Hepatocyte (in vitro differentiated cells): ENCODE data around the gene SETD3.

ENCODE experiments used
- CTCF ChIP-seq: fragments of 200-600 bp; sonication (generic); IDR thresholded peaks from 2 replicates; pipeline ENCODE4 v1.5.1; 2016; ENCODE audit warnings: antibody characterized with exemption, mild to moderate bottlenecking; ENCODE audit not compliant: poor library complexity
- EZH2phosphoT487 ChIP-seq: fragments of 200-600 bp; sonication (generic); IDR thresholded peaks from one replicate; pipeline ENCODE4 v1.6.1; 2018; ENCODE audit warnings: antibody characterized with exemption, mild to moderate bottlenecking, low read depth, moderate library complexity; ENCODE audit not compliant: unreplicated experiment, severe bottlenecking

DNA sequence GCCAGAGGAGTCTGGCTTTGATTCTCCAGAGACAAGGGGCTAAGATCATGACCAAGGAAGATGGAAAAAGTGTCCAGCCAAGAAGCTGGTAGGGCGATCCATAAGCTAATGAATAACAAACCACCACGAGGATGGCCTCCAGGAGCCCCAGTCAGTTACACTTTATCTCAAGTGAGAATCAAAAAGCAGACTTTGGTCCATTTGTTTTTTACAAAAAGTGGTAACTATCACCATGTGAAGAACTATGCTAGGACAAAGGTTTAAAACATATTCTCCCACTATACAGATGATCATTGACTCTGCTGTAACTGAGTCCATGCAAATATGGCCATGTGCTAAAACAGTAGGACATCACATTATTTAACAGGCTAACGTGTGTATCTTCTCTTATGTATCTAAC lies 13.9 kb downstream of the SETD3 start:
- TF ChIP-seq CTCF: no peak
- TF ChIP-seq EZH2phosphoT487: no peak
